GM10266 (cell line): Measurements from ENCODE around the gene TPX2.

Source experiments
- DNase-seq: peaks from one replicate; pipeline ENCODE4 v3.0.0; 2012; ENCODE audit errors: extremely low spot score
- TF ChIP-seq, protein P1 (sequence below): IDR thresholded peaks from 2 replicates; pipeline ENCODE4 v1.5.1; 2012; ENCODE audit warnings: mild to moderate bottlenecking, low read depth; ENCODE audit not compliant: control insufficient read depth, insufficient read depth; ENCODE audit errors: missing control alignments

The TPX2 gene

GRCh38 chr20:31833931-31834521 lies 94.9 kb downstream of the TPX2 start:
- no peak for DNase-seq
- TF ChIP-seq, protein P1, sequence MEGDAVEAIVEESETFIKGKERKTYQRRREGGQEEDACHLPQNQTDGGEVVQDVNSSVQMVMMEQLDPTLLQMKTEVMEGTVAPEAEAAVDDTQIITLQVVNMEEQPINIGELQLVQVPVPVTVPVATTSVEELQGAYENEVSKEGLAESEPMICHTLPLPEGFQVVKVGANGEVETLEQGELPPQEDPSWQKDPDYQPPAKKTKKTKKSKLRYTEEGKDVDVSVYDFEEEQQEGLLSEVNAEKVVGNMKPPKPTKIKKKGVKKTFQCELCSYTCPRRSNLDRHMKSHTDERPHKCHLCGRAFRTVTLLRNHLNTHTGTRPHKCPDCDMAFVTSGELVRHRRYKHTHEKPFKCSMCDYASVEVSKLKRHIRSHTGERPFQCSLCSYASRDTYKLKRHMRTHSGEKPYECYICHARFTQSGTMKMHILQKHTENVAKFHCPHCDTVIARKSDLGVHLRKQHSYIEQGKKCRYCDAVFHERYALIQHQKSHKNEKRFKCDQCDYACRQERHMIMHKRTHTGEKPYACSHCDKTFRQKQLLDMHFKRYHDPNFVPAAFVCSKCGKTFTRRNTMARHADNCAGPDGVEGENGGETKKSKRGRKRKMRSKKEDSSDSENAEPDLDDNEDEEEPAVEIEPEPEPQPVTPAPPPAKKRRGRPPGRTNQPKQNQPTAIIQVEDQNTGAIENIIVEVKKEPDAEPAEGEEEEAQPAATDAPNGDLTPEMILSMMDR = no peak

DNA sequence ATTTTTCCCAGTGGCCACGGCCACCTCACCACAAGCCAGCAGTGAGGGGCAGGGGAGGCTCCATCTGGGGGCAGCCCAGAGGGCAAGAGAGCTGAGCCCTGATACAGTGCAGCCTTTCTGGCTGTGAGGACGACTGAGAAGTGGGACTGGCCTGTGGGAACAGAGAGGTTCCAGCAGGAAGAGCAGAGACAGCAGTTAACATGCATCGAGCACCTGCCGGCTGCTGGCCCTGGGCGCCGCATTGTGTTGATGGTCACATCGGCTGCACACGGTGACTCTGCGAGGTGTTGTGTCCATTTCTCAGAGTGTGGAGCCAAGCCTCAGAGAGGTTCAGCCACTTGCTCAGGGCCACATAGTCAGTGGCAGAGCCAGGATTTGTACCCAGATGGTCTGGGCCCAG lies 96.5 kb downstream of the TPX2 start:
- DNase-seq = no peak
- TF ChIP-seq, protein P1 = no peak

GRCh38 chr20:31835977-31836852 lies 97.1 kb downstream of the TPX2 start:
- DNase-seq = peak; percentile 58
- TF ChIP-seq, protein P1 = no peak

DNA sequence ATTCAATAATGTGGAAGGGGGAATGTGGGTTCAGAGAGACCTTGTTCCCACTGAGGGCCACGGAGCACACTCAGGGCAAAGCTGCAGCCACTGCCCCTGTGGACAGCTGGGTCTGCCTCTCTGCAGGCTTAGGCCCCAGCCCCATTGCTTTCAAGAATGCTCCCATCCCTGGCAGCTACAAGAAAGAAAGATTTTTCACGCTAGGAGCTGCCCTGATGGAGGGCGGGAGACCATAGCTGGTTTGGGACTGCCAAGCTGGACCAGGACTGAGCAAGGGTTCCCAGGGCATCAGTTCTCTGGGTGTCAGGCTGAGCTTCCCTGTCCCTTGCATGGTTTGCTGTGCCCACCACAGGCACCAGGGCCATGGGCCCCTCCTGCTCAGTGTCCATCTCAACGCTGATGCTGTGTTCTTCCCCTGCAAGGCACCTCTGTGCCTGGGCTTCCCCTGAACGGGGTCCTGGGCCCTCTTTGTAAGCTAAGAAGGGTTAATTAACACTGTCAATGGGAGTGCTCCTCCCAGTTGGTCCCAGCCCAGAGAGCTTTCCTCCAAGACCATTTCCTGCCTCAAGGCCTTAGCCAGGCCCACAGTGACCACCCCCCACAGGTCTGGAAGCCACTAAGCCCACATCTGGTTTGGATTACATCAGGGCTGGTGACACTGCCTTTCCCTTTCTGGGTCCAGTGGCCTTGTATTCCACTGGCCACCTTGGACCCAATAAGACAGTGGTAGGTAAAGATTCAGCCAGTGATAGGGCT lies 97.9 kb downstream of the TPX2 start:
- no peak for DNase-seq
- TF ChIP-seq, protein P1 = no peak

- no peak for DNase-seq
- TF ChIP-seq, protein P1 = no peak
Observed at GRCh38 chr20:31837896-31838397, 98.9 kb downstream of the TPX2 start.

DNA sequence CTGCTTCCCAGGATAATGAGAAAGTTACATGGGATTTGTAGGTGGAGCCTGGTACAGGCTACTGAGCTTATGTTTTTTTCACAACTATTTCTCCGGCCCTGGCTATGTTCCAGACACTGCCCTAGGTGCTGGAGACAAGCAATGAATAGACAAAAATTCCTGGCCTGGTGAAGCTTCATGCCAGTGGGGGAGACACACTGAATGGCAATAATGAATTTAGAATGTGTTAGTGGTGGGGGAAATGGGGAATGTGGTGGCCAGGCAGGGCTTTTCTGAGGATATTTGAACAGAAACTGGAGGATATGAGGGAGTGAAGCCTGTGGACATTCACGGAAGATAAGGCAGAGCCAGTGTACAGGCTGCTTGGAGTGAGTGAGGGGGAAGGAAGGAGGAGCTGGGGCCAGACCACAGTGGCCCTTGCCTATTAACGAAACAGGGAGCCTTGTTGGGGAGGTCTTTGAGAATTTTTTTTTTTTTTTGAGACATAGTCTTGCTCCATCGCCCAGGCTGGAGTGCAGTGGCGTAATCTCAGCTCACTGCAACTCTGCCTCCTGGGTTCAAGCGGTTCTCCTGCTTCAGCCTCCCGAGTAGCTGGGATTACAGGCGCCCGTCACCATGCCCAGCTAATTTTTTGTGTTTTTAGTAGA lies 99.7 kb downstream of the TPX2 start:
- TF ChIP-seq, protein P1 = no peak
- DNase-seq = no peak
